Lower leg skin (tissue), 3 donors: ENCODE results near the gene PYCARD.

Experiments
- POLR2A ChIP-seq, 2 donors: fragments of 450-650 bp; IDR thresholded peaks; one replicate each; pipeline ENCODE4 v1.6.1; 2016 to 2017; ENCODE audit warnings: antibody characterized with exemption in 2 of 2, mild to moderate bottlenecking in 1 of 2, moderate library complexity in 1 of 2
- TF ChIP-seq, protein P1 (sequence below), 3 donors: fragments of 450-650 bp; IDR thresholded peaks; one replicate each; pipeline ENCODE4 v1.5.1; 2016; ENCODE audit warnings: antibody characterized with exemption in 3 of 3, mild to moderate bottlenecking in 3 of 3, moderate library complexity in 2 of 3

GRCh38 chr16:31184888-31185287 lies 17.7 kb downstream of the PYCARD start:
- TF ChIP-seq, protein P1, sequence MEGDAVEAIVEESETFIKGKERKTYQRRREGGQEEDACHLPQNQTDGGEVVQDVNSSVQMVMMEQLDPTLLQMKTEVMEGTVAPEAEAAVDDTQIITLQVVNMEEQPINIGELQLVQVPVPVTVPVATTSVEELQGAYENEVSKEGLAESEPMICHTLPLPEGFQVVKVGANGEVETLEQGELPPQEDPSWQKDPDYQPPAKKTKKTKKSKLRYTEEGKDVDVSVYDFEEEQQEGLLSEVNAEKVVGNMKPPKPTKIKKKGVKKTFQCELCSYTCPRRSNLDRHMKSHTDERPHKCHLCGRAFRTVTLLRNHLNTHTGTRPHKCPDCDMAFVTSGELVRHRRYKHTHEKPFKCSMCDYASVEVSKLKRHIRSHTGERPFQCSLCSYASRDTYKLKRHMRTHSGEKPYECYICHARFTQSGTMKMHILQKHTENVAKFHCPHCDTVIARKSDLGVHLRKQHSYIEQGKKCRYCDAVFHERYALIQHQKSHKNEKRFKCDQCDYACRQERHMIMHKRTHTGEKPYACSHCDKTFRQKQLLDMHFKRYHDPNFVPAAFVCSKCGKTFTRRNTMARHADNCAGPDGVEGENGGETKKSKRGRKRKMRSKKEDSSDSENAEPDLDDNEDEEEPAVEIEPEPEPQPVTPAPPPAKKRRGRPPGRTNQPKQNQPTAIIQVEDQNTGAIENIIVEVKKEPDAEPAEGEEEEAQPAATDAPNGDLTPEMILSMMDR (IDR thresholded peaks at IDR 0.05), result no peak
- no peak for TF ChIP-seq POLR2A (IDR thresholded peaks at IDR 0.05)
